ENCODE data around the gene MRPL43. TPM values are rescaled to one million over a fixed set of nuclear protein-coding genes. Genes with fewer than 3 reads are reported as not detected.

MRPL43 gene
- total RNA-seq, 1 experiment from 2014 or later: 136 TPM

- TF ChIP-seq MAX (IDR thresholded peaks at IDR 0.05) (no peak), POLR2AphosphoS5 (IDR thresholded peaks at IDR 0.05; ENCODE audit: low read depth, low read length) (no peak), ZBTB33 (IDR thresholded peaks at IDR 0.05; ENCODE audit: extremely low read depth, insufficient replicate concordance, low read length) (no peak), SRF (IDR thresholded peaks at IDR 0.05; ENCODE audit: low read depth) (no peak), YY1 (IDR thresholded peaks at IDR 0.05; ENCODE audit: extremely low read depth, insufficient replicate concordance, low read depth, low read length) (no peak), ZFX (IDR thresholded peaks at IDR 0.05) (no peak)
These were observed 47.4 kb downstream of the MRPL43 start (continued) for GRCh38 chr10:100939763-100940344.

MicroRNA genes within 50 kb of the gene (microRNA counts, 767-probe panel; counts per million panel counts)
- not detected for microRNA hsa-miR-608

Small RNA genes lying within 50 kb of the gene (microRNA-seq; reads per million reads assigned to microRNA genes)
- not detected for gene MIR608 (ENCODE audit: borderline number of aligned reads)

Other genes starting within 250 kb of the MRPL43 start
- gene PAX2, start 241.9 kb downstream of the MRPL43 start, total RNA-seq (2021; ENCODE audit: unreplicated experiment): 5.0 TPM
- 43.0 TPM for gene SLF2, start 74.5 kb downstream of the MRPL43 start, total RNA-seq (2021; ENCODE audit: unreplicated experiment)
- gene SEMA4G, start 18.0 kb downstream of the MRPL43 start, total RNA-seq (2021; ENCODE audit: unreplicated experiment): 29.4 TPM
- 42.1 TPM for gene TWNK, start within 50 bp of the MRPL43 start, total RNA-seq (2021; ENCODE audit: unreplicated experiment)
- 93.0 TPM for gene LZTS2, start 12.3 kb upstream of the MRPL43 start, total RNA-seq (2021; ENCODE audit: unreplicated experiment)
- 6.1 TPM for gene PDZD7, start 43.6 kb upstream of the MRPL43 start, total RNA-seq (2021; ENCODE audit: unreplicated experiment)
- gene SFXN3, start 43.7 kb upstream of the MRPL43 start, total RNA-seq (2021; ENCODE audit: unreplicated experiment): 52.5 TPM
- gene KAZALD1, start 74.5 kb upstream of the MRPL43 start, total RNA-seq (2021; ENCODE audit: unreplicated experiment): 16.0 TPM
- gene TLX1, start 143.8 kb upstream of the MRPL43 start, total RNA-seq (2021; ENCODE audit: unreplicated experiment): not detected
- gene LBX1, start 242.0 kb upstream of the MRPL43 start, total RNA-seq (2021; ENCODE audit: unreplicated experiment): not detected

All from HCT116 (cell line).